Progenitor cell of endocrine pancreas (in vitro differentiated cells): ENCODE data around the gene ABCA10. TPM values are rescaled to one million over a fixed set of nuclear protein-coding genes. Genes with fewer than 3 reads are reported as not detected.

Experiments
- DNase-seq: peaks from one replicate; pipeline ENCODE4 v3.0.0; 2021; ENCODE audit warnings: low spot score; ENCODE audit not compliant: unreplicated experiment
- H3K27ac Mint-ChIP-seq: 2 replicates; pipeline ENCODE4 v1.8.0; 2021; ENCODE audit warnings: mild to moderate bottlenecking, moderate library complexity, mixed read lengths
- H3K27me3 Mint-ChIP-seq: 2 replicates; pipeline ENCODE4 v1.8.0; 2021; ENCODE audit warnings: mixed read lengths
- H3K36me3 Mint-ChIP-seq: 2 replicates; pipeline ENCODE4 v1.8.0; 2022; ENCODE audit warnings: mixed read lengths; ENCODE audit not compliant: insufficient read depth
- H3K4me1 Mint-ChIP-seq: 2 replicates; pipeline ENCODE4 v1.8.0; 2021; ENCODE audit warnings: low read depth, mixed read lengths
- H3K4me3 Mint-ChIP-seq: 2 replicates; pipeline ENCODE4 v1.8.0; 2021; ENCODE audit warnings: low read depth, mild to moderate bottlenecking, moderate library complexity, mixed read lengths
- H3K9me3 Mint-ChIP-seq: 2 replicates; pipeline ENCODE4 v1.8.0; 2021; ENCODE audit warnings: low read depth, mixed read lengths
- total RNA-seq: library from RNA; stranded (reverse); gene quantifications from 2 replicates; pipeline ENCODE4 v1.2.1, GENCODE V29; 2021
- TF ChIP-seq, protein P1 (sequence below): fragments of 200-600 bp; sonication (generic); IDR thresholded peaks from one replicate; pipeline ENCODE4 v1.5.0; 2021; ENCODE audit warnings: antibody characterized with exemption, mild to moderate bottlenecking; ENCODE audit not compliant: unreplicated experiment

Gene ABCA10
- total RNA-seq, 1 donor from 2014 or later: 0.17 TPM

DNA sequence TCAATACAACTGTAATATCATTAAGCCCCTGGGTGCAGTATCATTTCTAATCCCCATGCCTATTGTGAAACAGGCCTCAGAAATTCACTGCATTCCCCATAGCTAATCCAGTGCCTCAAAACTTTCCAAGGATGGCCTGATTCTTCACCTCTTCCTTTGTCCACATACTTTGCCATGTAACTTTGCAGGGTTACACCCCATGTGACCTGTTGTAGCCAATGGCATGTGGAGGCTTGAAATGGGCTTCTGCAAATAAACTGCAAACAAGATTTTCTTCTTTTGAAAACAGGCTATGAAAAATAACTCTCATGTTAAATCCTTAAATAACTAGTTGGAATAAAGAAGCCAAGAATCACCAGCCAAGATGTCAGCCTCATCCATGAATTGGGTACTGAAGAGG, 35.9 kb downstream of the ABCA10 start:
- TF ChIP-seq, protein P1, sequence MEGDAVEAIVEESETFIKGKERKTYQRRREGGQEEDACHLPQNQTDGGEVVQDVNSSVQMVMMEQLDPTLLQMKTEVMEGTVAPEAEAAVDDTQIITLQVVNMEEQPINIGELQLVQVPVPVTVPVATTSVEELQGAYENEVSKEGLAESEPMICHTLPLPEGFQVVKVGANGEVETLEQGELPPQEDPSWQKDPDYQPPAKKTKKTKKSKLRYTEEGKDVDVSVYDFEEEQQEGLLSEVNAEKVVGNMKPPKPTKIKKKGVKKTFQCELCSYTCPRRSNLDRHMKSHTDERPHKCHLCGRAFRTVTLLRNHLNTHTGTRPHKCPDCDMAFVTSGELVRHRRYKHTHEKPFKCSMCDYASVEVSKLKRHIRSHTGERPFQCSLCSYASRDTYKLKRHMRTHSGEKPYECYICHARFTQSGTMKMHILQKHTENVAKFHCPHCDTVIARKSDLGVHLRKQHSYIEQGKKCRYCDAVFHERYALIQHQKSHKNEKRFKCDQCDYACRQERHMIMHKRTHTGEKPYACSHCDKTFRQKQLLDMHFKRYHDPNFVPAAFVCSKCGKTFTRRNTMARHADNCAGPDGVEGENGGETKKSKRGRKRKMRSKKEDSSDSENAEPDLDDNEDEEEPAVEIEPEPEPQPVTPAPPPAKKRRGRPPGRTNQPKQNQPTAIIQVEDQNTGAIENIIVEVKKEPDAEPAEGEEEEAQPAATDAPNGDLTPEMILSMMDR: no peak
- peaks cover 4% of the 10 kb centered on the region for H3K9me3 Mint-ChIP-seq
- peaks cover 3% of the 10 kb centered on the region for H3K4me1 Mint-ChIP-seq
- no peaks in the 10 kb centered on the region for H3K27me3 Mint-ChIP-seq
- DNase-seq: no peak
- no peaks in the 10 kb centered on the region for H3K36me3 Mint-ChIP-seq
- H3K4me3 Mint-ChIP-seq: no peak overlapping the region
- no peak overlapping the region for H3K27ac Mint-ChIP-seq

DNA sequence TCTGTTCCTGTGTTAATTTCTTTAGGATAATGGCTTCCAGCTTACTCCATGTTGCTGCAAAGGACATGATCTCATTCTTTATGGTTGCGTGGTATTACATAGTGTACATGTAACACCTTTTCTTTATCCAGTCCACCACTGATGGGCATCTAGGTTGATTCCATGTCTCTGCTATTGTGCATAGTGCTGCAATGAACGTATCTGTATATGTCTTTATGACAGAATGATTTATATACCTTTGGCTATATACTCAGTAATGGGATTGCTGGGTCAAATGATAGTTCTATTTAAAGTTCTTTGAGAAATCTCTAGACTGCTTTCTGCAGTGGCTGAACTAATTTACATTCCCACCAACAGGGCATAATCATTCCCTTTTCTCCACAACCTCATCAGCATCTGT, 39.8 kb downstream of the ABCA10 start:
- Mint-ChIP-seq H3K36me3 (no peaks in the 10 kb centered on the region), H3K27me3 (no peaks in the 10 kb centered on the region), H3K4me3 (no peak overlapping the region), H3K4me1 (peaks cover 5% of the 10 kb centered on the region), H3K27ac (no peak overlapping the region), H3K9me3 (no peaks in the 10 kb centered on the region)
- DNase-seq: no peak
- TF ChIP-seq, protein P1: no peak

DNA sequence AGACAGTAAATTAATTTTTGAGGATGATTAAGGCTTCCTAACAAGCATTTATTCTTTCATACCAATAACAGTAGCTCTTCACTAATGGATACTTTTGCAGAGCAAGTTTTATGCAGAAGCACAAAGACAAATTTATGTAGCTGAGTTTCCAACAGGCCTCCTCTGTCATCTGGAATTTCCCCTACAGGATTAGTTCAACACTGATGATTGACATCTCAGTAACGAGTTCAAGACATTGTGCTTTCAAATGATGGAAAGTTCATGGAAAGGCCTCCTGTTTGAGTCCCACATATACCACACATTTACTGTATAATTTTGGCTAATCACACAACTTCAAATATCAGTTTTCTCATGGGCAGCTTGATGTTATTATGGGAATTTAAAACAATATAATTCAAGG, 40.6 kb downstream of the ABCA10 start:
- no peaks in the 10 kb centered on the region for H3K36me3 Mint-ChIP-seq
- no peaks in the 10 kb centered on the region for H3K27me3 Mint-ChIP-seq
- TF ChIP-seq, protein P1: no peak
- H3K27ac Mint-ChIP-seq: no peak overlapping the region
- no peaks in the 10 kb centered on the region for H3K9me3 Mint-ChIP-seq
- H3K4me1 Mint-ChIP-seq: peaks cover 5% of the 10 kb centered on the region
- no peak for DNase-seq
- no peak overlapping the region for H3K4me3 Mint-ChIP-seq

DNA sequence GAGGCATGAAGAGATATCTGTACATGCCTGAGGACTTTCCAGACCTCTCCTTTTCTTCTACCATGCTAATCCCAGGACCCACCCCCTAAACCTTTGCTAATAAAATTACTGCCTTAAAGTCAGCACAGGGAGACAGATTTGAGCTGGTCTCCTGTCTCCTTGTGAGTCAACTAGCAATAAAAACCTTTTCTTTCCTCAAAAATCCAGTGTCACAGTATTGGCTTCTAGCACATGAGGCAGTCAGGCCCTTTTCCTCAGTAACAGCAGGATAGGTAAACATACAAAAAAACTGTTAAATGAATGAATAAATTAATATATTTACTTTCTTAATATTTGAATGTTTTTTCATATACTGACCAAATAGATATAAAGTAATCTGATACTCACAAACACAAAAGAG, 41.3 kb downstream of the ABCA10 start:
- Mint-ChIP-seq H3K4me3 (no peak overlapping the region), H3K9me3 (no peaks in the 10 kb centered on the region), H3K27ac (no peak overlapping the region), H3K36me3 (no peaks in the 10 kb centered on the region), H3K27me3 (no peaks in the 10 kb centered on the region), H3K4me1 (peaks cover 5% of the 10 kb centered on the region)
- TF ChIP-seq, protein P1: no peak
- DNase-seq: no peak

- H3K4me3 Mint-ChIP-seq: no peak overlapping the region
- no peaks in the 10 kb centered on the region for H3K9me3 Mint-ChIP-seq
- TF ChIP-seq, protein P1: no peak
- no peaks in the 10 kb centered on the region for H3K4me1 Mint-ChIP-seq
- H3K27me3 Mint-ChIP-seq: no peaks in the 10 kb centered on the region
- H3K36me3 Mint-ChIP-seq: no peaks in the 10 kb centered on the region
- no peak for DNase-seq
- no peak overlapping the region for H3K27ac Mint-ChIP-seq
Observed at GRCh38 chr17:69179227-69179952, 49.2 kb downstream of the ABCA10 start.
